ENCODE results near the gene SYT1.
"Not testable (repeated sequence)": the region's sequence is repeated elsewhere in the genome, so short reads cannot be mapped to it uniquely, and the experiment has no call there.

DNA sequence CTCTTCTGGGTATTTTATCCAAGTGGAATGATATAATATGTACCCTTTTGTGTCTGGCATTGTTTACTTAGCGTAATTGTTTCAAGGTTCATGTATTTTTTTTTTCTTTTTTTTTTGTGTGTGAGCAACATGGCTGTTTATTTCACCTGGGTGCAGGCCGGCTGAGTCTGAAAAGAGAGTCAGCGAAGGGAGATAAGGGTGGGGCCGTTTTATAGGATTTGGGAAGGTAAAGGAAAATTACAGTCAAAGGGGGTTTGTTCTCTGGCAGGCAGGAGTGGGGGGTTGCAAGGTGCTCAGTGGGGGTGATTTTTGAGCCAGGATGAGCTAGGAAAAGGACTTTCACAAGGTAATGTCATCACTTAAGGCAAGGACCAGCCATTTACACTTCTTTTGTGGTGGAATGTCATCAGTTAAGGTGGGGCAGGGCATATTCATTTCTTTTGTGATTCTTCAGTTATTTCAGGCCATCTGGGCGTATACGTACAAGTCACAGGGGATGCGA lies 24.0 kb upstream of the SYT1 start:
- TF ChIP-seq POLR2AphosphoS5 (IDR thresholded peaks at IDR 0.05; ENCODE audit: borderline replicate concordance, low read depth, low read length); EZH2 (IDR thresholded peaks at IDR 0.05); FOXP2 (optimal IDR thresholded peaks at IDR 0.05; ENCODE audit: control extremely low read depth, extremely low read length, insufficient read depth): not testable (repeated sequence)
